Measurements from ENCODE around the gene PCNX3.
"Not testable (repeated sequence)": the region's sequence is repeated elsewhere in the genome, so short reads cannot be mapped to it uniquely, and the experiment has no call there.

PCNX3 gene

DNA sequence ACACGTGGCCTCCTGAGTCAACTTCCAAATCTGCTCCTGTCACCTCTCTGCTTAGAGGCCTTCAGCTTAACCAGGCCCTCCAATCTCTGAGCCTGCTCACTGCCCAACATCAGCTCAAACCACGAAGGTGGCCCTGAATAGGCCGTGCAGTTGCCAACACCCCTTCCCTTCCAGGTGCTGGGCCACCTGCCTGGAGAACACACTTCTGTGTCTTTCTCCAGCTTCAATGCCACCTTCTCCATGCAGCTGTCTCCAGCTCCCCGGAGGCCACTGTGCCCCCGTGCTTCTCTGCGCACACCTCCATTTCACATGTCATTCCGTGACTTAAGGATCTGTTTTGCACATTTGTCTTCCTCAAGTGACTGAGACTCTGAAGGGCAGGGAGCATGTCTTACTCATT, 41.9 kb downstream of the PCNX3 start:
- no peak for DNase-seq

DNA sequence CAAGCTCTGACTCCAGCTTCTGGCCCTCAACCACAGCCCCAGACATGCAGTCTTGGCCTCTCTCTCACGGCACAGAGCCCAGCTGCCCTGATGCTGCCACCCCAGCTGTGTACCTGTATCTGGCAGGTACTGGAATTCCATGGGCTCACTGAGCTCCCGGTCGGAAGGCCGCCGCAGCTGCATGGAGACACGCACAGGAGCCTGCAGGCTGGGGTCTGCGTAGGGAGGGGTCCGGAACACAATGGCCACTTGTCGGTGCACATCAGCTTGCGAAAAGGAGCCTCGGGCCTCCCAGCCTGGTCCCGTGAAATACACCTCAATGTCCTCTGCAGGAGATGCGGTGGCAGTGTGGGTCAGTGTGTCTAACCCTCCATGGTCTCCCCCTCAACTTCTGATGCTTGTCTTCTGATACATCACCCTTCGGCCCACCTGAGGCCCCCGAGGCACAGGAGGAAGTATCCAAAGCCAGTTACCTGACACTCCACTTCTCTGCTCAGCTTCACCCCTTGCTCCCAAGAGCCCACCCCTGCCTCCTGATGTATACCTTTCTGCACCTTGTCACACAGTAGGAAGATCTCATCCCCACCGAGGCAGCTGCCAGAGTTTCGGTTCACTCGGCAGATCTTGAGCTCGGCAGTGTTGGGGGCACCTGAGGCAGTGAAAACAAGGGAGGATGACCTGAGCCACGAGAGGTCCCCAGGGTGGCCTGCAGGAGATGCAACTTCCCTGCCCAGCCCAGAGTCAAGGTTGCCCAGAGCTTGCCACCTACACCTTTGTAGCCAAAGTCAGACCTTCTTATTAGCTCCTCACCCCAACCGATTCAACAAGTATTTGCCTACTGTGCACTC, 42.8 kb downstream of the PCNX3 start:
- DNase-seq: no peak

DNA sequence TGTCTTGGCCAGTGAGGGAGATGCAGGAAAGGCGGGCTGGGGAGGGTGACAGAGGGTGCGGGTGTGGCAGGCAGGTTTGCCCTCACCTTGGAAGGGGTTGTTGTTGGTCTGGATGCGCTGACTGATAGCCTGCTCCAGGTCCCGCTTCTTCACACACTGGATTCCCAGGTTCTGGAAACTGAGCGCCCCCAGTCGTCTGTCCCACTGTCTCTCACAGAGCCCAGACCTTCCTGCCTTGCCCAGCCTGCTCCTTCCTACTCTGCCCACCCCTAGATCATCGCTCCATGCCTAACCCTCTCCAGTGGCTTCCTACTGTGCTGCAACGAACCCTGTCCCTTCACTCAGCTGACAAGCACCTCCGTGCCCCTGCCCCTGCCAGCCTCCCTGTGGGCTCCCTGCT, 44.5 kb downstream of the PCNX3 start:
- no peak for DNase-seq

DNA sequence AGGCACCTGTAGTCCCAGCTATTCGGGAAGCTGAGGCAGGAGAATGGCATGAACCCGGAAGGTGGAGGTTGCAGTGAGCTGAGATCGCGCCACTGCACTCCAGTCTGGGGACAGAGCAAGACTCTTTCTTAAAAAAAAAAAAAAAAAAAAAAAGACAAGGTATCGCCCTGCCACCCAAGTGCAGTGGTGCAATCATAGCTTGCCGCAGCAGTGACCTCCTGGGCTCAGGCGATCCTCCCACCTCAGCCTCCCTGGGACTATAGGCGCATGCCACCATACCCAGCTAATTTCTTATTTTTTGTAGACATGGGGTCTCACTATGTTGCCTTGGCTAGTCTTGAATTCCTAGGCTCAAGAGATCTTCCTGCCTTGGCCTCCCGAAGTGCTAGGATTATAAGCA, 45.3 kb downstream of the PCNX3 start:
- DNase-seq: not testable (repeated sequence)

DNA sequence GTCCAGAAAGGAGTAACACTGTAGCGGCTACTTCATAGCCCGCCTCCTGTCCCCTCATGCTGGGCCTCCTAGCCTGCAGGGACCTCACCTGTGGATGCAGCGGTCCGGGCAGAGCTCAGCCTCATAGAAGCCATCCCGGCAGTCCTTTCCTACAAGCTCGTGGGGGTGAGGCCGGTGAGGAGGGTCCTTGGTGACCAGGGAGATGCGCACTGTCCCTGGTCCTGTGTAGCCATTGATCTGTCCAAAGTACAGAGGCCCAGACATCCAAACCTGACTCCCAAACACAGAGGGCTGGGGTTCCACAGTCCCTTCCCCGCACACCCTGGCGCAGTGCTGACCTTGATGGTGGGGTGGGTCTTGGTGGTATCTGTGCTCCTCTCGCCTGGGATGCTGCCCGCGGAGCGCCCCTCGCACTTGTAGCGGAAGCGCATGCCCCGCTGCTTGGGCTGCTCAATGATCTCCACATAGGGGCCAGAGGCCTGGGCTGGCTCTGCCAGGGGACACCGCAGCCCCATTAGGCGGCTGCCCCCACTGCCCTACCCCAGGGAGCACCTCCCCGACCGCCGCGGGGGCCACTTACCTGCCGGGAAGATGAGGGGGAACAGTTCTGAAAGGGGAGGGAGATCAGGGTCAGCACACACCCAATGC, 46.1 kb downstream of the PCNX3 start:
- DNase-seq: no peak

DNA sequence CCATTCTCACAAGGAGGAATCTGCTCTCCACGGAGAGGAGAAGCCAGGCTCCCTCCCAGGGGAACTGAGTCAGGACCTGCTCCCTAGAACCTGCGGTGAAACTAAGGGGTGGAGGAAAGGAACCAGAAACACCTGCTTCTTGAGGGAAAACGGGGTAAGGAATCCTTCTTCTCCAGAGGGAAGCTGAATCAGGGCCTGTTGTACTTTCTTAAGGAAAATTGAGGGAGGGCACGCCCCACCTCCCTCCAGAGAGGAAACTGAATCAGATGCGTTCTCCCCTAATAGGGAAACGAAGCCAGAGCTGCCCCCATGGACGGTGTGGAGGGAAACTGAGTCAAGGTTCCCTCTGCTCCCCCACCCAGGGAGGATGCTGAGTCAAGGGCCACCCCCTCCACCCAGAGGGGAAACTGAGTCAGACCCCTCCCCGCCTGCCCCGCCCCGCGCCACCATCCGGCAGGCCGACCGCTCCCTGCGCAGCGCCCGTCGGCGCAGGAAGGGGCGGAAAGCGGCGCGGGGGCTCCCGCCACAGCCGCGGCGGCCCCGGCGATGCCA, 46.7 kb downstream of the PCNX3 start:
- DNase-seq: no peak

DNA sequence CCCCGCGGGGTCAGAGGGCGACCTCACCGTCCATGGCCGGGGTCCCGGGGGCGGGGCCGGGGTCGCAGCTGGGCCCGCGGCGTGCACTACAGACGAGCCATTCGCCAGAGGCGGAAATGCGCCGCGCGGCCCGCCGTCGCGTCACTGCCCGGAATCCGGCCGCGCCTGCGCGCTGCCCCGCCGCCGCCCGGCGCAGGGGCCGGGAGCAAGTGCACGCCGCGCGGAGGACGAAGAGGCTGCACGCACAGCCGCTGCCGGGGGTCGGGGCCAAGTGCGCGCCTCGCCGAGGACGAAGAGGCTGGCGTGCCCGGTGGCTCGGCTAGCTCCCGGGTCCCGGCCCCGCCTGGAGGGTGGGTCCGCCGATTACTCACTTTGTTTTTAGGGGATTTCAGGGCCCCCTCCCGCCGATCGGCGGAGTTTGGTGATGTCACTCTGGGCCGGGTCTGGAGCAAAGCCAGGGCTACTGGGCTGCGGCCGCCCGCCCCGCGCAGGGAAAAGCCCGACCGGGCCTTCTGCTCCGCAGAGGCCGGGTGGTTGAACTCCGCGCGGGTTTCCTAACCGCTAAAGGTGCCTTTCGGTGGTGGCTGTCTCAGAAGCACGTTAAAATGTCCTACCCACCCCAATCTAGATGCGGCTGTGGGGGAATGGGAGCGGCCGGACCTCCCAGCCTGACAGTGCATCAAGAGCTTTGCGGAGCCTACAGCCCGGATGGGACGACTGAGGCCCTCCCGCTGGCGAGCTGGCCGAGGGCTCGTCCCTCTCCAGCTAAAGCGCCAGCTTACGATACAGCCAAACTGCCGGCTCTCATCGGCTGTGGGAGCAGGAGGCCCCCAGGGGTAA, 47.4 kb downstream of the PCNX3 start, which contains the start of gene RELA:
Gene RELA (minus strand): TSS at position 118 of the 840 bp plus-strand sequence. CDS start 84 bp downstream, at position 34.
- DNase-seq: peak; percentile 90

DNA sequence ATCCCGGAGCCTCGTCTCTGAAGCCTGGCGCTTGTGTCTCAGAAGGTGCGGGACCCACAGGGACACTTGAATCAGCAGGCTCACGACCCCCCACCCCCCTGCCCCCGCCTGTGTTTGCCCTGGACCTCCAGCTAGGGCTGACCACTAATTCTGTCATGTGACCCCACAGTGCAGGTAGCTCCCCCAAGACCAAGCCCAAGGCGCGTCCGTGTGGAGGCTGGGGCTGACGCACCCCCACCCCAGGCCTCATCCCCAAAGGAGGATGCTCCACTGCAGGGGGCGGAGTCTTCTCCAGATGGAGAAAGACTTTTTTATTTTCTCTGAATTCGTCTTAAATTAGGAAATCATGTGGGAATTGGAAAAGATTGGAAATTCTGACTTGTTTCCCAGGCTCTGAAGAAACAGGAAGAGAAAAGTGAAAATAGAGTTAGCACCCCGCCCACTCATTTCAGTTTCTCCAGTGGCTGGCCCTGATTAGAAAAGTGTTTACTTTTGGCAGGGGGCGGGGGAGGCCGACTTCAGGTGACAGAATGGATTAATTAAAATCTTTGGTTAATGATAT, 48.1 kb downstream of the PCNX3 start:
- DNase-seq: peak; percentile 56

DNA sequence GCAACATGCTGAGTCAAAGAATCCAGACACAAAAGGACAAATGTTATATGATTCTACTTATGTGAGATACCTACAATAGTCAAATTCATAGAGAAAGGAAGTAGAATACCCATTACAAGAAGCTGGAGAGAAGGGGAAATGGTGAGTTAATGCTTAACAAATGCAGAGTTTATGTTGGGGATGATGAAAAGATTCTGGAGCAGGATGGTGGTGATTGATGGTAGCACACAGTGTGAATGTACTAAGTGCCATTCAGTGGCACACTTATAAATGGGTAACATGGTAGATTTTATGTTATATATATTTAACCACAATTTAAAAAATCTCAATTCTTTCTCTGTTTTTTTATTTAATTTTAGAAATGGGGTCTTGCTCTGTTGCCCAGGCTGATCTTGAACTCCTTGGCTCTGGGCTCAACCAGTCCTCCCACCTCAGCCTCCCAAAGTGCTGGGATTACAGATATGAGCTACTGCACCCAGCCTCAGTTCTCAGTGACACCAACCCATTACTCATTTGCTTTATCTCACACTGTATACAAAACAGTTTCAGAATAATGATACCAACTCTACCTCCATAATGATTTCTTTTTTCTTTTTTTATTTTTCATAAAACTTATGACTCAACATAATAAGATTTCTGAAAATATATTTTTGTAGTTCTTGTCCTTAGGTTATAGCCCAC, 56.7 kb downstream of the PCNX3 start:
- DNase-seq: no peak

DNA sequence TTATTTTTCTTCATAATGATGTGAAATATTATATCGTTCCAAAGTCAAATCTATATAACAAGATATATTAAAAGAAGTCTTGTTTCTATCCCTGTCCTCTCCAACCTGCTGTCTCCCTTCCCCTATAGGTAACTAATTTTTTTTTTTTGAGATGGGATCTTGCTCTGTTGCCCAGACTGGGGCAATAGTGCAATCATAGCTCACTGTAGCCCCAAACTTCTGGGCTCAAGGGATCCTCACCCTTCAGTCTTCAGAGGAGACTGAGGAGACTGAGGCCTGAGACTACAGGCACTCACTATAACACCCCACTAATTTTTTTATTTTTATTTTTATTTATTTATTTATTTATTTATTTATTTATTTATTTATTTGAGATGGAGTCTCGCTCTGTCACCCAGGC, 57.4 kb downstream of the PCNX3 start:
- no peak for DNase-seq

DNA sequence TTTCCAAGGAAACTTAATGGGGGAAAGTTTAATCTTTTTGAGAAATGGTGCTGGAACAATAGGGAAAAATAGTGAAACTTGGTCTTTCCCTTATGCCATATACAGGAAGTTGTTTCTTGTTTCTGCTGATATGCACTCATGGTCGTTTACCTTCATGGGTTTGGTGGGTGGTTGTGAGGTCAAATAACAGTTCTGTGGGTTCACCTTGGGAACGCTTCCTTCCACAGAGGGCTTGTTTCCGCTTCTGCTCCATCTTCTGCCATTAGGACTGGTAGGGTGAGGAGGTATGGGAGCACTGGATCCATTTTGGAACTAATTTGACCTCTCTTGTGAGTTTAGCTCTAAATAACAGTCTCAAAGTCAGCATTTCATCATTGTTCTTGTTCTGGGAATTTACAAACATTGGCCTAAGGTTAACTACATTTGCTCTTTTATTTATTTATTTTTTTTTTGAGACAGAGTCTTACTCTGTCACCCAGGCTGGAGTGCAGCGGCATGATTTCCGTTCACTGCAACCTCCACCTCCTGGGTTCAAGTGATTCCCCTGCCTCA, 64.7 kb downstream of the PCNX3 start:
- DNase-seq: no peak

DNA sequence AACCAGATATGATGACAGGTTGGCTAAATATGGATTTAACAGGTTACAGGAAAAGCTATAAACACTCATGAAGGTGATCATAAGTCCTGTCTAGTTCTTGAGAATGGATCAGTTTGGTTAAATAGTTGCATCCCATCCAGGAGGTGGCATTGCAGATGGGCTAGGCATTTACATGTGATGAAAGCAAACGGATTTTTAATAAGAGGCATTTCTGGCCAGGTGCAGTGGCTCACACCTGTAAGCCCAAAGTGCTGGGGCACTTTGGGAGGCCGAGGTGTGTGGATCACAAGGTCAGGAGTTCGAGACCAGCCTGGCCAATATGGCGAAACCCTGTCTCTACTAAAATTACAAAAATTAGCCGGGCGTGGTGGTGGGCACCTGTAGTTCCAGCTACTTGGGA, 67.9 kb downstream of the PCNX3 start:
- DNase-seq: not testable (repeated sequence)

DNA sequence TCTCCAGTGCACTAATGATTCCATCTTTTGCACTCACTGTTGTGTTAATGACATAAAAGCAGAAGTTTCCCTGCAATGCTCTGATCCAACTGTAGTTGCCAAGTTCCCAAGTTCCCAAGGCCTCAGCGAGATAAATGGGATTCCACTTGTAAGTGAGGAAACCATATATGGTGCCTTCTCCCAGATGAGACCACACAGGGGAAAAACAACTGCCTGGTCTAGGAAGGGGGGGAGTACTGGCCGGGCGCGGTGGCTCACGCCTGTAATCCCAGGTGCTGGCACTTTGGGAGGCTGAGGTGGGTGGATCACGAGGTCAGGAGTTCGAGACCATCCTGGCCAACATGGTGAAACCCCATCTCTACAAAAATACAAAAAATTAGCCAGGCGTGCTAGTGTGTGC, 70.4 kb downstream of the PCNX3 start:
- no peak for DNase-seq

Measured in stimulated activated CD4-positive, alpha-beta T cell treated with anti-CD3 and anti-CD28 coated beads, Interleukin-4, amount 100 ng/mL, for 1 hour (primary cell).